Nephron (organoid): ENCODE measurements around the gene CSRNP2.
A peak's percentile ranks its signal among the peaks of the same experiment; 100 is the strongest.

Experiments used
- H3K27ac Mint-ChIP-seq, 3 experiments: 2 replicates each; pipeline ENCODE4 v1.8.0; 2020; ENCODE audit warnings: mixed read lengths in 3 of 3, mild to moderate bottlenecking in 2 of 3, moderate library complexity in 1 of 3
- H3K27me3 Mint-ChIP-seq: 2 replicates; pipeline ENCODE4 v1.8.0; 2021; ENCODE audit warnings: low read depth, mild to moderate bottlenecking, moderate library complexity, mixed read lengths
- H3K36me3 Mint-ChIP-seq: 2 replicates; pipeline ENCODE4 v1.8.0; 2020; ENCODE audit warnings: low read depth, mixed read lengths
- H3K4me1 Mint-ChIP-seq: 2 replicates; pipeline ENCODE4 v1.8.0; 2020; ENCODE audit warnings: mixed read lengths
- H3K4me3 Mint-ChIP-seq, 3 experiments: 2 replicates each; pipeline ENCODE4 v1.8.0; 2020; ENCODE audit warnings: mild to moderate bottlenecking in 3 of 3, mixed read lengths in 3 of 3, moderate library complexity in 2 of 3
- H3K9me3 Mint-ChIP-seq: 2 replicates; pipeline ENCODE4 v1.8.0; 2020; ENCODE audit warnings: mixed read lengths
- TF ChIP-seq, protein P1 (sequence below), 3 experiments: fragments of 200-600 bp; sonication (generic); IDR thresholded peaks; one replicate each; pipeline ENCODE4 v1.5.0; 2021; ENCODE audit warnings: antibody characterized with exemption in 3 of 3; ENCODE audit not compliant: unreplicated experiment in 3 of 3

Gene CSRNP2

DNA sequence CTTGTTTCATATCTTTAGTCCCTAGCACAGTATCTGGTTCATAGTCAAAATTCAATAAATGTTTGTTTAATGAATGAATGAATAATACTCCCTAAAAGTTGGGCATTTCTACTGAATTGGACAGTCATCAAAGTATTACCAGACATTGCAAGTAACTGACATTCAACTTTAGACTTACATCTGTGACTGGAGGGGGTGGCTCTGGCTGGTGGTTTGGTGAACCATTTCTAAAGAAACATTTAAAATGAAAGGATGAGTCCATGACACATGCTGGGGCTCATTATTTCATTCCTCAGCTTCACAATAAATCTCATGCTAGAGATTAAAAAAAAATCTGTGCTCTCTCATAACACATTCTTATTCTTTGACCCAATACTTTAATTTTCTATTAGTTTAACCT lies 20.6 kb upstream of the CSRNP2 start:
- TF ChIP-seq, protein P1, sequence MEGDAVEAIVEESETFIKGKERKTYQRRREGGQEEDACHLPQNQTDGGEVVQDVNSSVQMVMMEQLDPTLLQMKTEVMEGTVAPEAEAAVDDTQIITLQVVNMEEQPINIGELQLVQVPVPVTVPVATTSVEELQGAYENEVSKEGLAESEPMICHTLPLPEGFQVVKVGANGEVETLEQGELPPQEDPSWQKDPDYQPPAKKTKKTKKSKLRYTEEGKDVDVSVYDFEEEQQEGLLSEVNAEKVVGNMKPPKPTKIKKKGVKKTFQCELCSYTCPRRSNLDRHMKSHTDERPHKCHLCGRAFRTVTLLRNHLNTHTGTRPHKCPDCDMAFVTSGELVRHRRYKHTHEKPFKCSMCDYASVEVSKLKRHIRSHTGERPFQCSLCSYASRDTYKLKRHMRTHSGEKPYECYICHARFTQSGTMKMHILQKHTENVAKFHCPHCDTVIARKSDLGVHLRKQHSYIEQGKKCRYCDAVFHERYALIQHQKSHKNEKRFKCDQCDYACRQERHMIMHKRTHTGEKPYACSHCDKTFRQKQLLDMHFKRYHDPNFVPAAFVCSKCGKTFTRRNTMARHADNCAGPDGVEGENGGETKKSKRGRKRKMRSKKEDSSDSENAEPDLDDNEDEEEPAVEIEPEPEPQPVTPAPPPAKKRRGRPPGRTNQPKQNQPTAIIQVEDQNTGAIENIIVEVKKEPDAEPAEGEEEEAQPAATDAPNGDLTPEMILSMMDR (IDR thresholded peaks at IDR 0.05; ENCODE audit: unreplicated experiment in 3 of 3): no peak
- no peaks in the 10 kb centered on the region for H3K9me3 Mint-ChIP-seq
- no peak overlapping the region for H3K27ac Mint-ChIP-seq
- H3K4me1 Mint-ChIP-seq: no peaks in the 10 kb centered on the region
- H3K4me3 Mint-ChIP-seq: no peak overlapping the region
- peaks cover 79% of the 10 kb centered on the region for H3K36me3 Mint-ChIP-seq
- H3K27me3 Mint-ChIP-seq: no peaks in the 10 kb centered on the region

- no peak overlapping the region for H3K27ac Mint-ChIP-seq
These were observed 15.2 kb upstream of the CSRNP2 start for GRCh38 chr12:51098611-51099010.

GRCh38 chr12:51090705-51091229 lies 7.4 kb upstream of the CSRNP2 start:
- H3K4me3 Mint-ChIP-seq: no peak overlapping the region
- no peaks in the 10 kb centered on the region for H3K9me3 Mint-ChIP-seq
- peaks cover 44% of the 10 kb centered on the region for H3K36me3 Mint-ChIP-seq
- H3K4me1 Mint-ChIP-seq: no peaks in the 10 kb centered on the region
- no peaks in the 10 kb centered on the region for H3K27me3 Mint-ChIP-seq
- TF ChIP-seq, protein P1 (IDR thresholded peaks at IDR 0.05; ENCODE audit: unreplicated experiment in 3 of 3): no peak
- no peak overlapping the region for H3K27ac Mint-ChIP-seq

More at GRCh38 chr12:51098611-51099010, 15.2 kb upstream of the CSRNP2 start:
- Mint-ChIP-seq H3K4me3 (no peak overlapping the region), H3K4me1 (no peaks in the 10 kb centered on the region), H3K36me3 (peaks cover 79% of the 10 kb centered on the region), H3K27me3 (no peaks in the 10 kb centered on the region), H3K9me3 (no peaks in the 10 kb centered on the region)
- TF ChIP-seq, protein P1 (IDR thresholded peaks at IDR 0.05; ENCODE audit: unreplicated experiment in 3 of 3): no peak

- Mint-ChIP-seq H3K36me3 (peaks cover 20% of the 10 kb centered on the region), H3K27ac (no peak overlapping the region), H3K4me1 (no peaks in the 10 kb centered on the region), H3K27me3 (no peaks in the 10 kb centered on the region), H3K9me3 (no peaks in the 10 kb centered on the region), H3K4me3 (no peak overlapping the region)
- TF ChIP-seq, protein P1 (IDR thresholded peaks at IDR 0.05; ENCODE audit: unreplicated experiment in 3 of 3): no peak
These were observed 4.4 kb upstream of the CSRNP2 start for GRCh38 chr12:51087818-51088217.

DNA sequence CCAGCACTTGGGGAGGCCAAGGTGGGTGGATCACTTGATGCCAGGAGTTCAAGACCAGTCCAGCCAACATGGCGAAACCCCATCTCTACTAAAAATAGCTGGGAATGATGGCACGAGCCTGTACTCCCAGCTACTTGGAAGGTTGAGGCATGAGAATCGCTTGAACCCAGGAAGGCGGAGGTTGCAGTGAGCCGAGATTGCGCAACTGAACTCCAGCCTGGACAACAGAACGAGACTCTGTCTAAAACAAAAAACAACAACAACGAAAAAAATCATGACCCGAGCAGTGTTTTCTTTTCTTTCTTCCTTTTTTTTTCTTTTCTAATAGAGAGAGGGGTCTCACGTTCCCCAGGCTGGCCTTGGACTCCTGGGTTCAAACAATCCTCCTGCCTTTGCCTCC lies 3.5 kb upstream of the CSRNP2 start:
- no peaks in the 10 kb centered on the region for H3K9me3 Mint-ChIP-seq
- H3K36me3 Mint-ChIP-seq: peaks cover 20% of the 10 kb centered on the region
- peak overlapping the region in 2 of 3 experiments; percentile 7 to 21 for H3K4me3 Mint-ChIP-seq
- no peaks in the 10 kb centered on the region for H3K27me3 Mint-ChIP-seq
- no peak overlapping the region for H3K27ac Mint-ChIP-seq
- peaks cover 9% of the 10 kb centered on the region for H3K4me1 Mint-ChIP-seq
- TF ChIP-seq, protein P1 (IDR thresholded peaks at IDR 0.05; ENCODE audit: unreplicated experiment in 3 of 3): no peak

GRCh38 chr12:51085757-51086156 lies 2.4 kb upstream of the CSRNP2 start:
- Mint-ChIP-seq H3K27ac (no peak overlapping the region), H3K4me1 (peaks cover 18% of the 10 kb centered on the region), H3K9me3 (no peaks in the 10 kb centered on the region), H3K36me3 (peaks cover 11% of the 10 kb centered on the region), H3K4me3 (peak overlapping the region; percentile 20 to 55 (median 26)), H3K27me3 (no peaks in the 10 kb centered on the region)
- TF ChIP-seq, protein P1 (IDR thresholded peaks at IDR 0.05; ENCODE audit: unreplicated experiment in 3 of 3): no peak
